Endodermal cell (in vitro differentiated cells): Measurements from ENCODE around the gene PHGDH. TPM values are rescaled to one million over a fixed set of nuclear protein-coding genes. Genes with fewer than 3 reads are reported as not detected.
"Not testable (repeated sequence)": the region's sequence is repeated elsewhere in the genome, so short reads cannot be mapped to it uniquely, and the experiment has no call there.

Source experiments
- DNase-seq: peaks from one replicate; pipeline ENCODE4 v3.0.0-alpha.2; 2017
- H3K27ac ChIP-seq: 2 replicates; pipeline ENCODE4 v1.5.1; 2013; ENCODE audit warnings: mild to moderate bottlenecking, low read depth, low read length, moderate library complexity
- H3K27me3 ChIP-seq: 2 replicates; pipeline ENCODE4 v1.6.1; 2013; ENCODE audit warnings: mild to moderate bottlenecking, low read length, moderate library complexity; ENCODE audit not compliant: insufficient read depth, control insufficient read depth, poor library complexity, severe bottlenecking
- H3K36me3 ChIP-seq: 2 replicates; pipeline ENCODE4 v1.7.0; 2013; ENCODE audit warnings: mild to moderate bottlenecking, low read length, moderate library complexity; ENCODE audit not compliant: control insufficient read depth, insufficient read depth
- H3K4me1 ChIP-seq: one replicate; pipeline ENCODE4 v1.7.0; 2013; ENCODE audit warnings: low read length; ENCODE audit not compliant: control insufficient read depth, insufficient read depth
- H3K4me3 ChIP-seq: 2 replicates; pipeline ENCODE4 v1.5.1; 2013; ENCODE audit warnings: mild to moderate bottlenecking, low read length, moderate library complexity
- H3K9ac ChIP-seq: 2 replicates; pipeline ENCODE4 v1.6.1; 2013; ENCODE audit warnings: mild to moderate bottlenecking, low read length, moderate library complexity; ENCODE audit not compliant: poor library complexity, severe bottlenecking; ENCODE audit errors: extremely low read depth
- H3K9me3 ChIP-seq: 2 replicates; pipeline ENCODE4 v1.6.1; 2013; ENCODE audit warnings: mild to moderate bottlenecking, low read length, moderate library complexity; ENCODE audit not compliant: control insufficient read depth
- H3K27ac Mint-ChIP-seq: 2 replicates; pipeline ENCODE4 v1.8.0; 2020; ENCODE audit warnings: mixed read lengths
- H3K27me3 Mint-ChIP-seq: 2 replicates; pipeline ENCODE4 v1.8.0; 2021; ENCODE audit warnings: mild to moderate bottlenecking, mixed read lengths; ENCODE audit not compliant: insufficient read depth
- H3K36me3 Mint-ChIP-seq: 2 replicates; pipeline ENCODE4 v1.8.0; 2020; ENCODE audit warnings: low read depth, mixed read lengths
- H3K4me1 Mint-ChIP-seq: 2 replicates; pipeline ENCODE4 v1.8.0; 2020; ENCODE audit warnings: mixed read lengths
- H3K4me3 Mint-ChIP-seq: 2 replicates; pipeline ENCODE4 v1.8.0; 2020; ENCODE audit warnings: mild to moderate bottlenecking, moderate library complexity, mixed read lengths
- H3K9me3 Mint-ChIP-seq: 2 replicates; pipeline ENCODE4 v1.8.0; 2020; ENCODE audit warnings: mild to moderate bottlenecking, mixed read lengths
- CTCF ChIP-seq: fragments of 200-600 bp; sonication (generic); conservative IDR thresholded peaks from 2 replicates; pipeline ENCODE4 v1.5.0; 2021; ENCODE audit warnings: antibody characterized with exemption, mild to moderate bottlenecking
- WGBS, 2 experiments: methylation state at CpG; one replicate each; pipeline versions ENCODE4 v1.1.5 to v1.1.7; 2013; ENCODE audit warnings: missing lambda C conversion rate in 2 of 2, mixed read lengths in 1 of 2; ENCODE audit not compliant: insufficient coverage in 1 of 2, insufficient read length in 1 of 2; 5-methylcytosine and 5-hydroxymethylcytosine counted together
- total RNA-seq, 2 donors: library from RNA; stranded (reverse); fragmentation: NEBNext Ultra II Directional in 1 of 2; extraction: Animal tissue kit (Norgen Biotek cat#: 25700) in 1 of 2; gene quantifications; 2 replicates in 1 of 2; 3 replicates in 1 of 2; pipeline ENCODE4 v1.2.1, GENCODE V29; 2021

Gene PHGDH
- total RNA-seq, 2 donors from 2014 or later, result 156 to 176 TPM

- Mint-ChIP-seq H3K27me3 (peaks cover 4% of the 10 kb centered on the region), H3K27ac (no peak overlapping the region), H3K9me3 (peaks cover 13% of the 10 kb centered on the region), H3K4me1 (peaks cover 25% of the 10 kb centered on the region), H3K4me3 (no peak overlapping the region), H3K36me3 (no peaks in the 10 kb centered on the region)
- H3K36me3 ChIP-seq, result no peaks in the 10 kb centered on the region
- no peak for TF ChIP-seq CTCF
- no peak for DNase-seq
- H3K4me1 ChIP-seq, result no peaks in the 10 kb centered on the region
- no peak overlapping the region for H3K4me3 ChIP-seq
- no peak overlapping the region for H3K27ac ChIP-seq
- no peaks in the 10 kb centered on the region for H3K27me3 ChIP-seq
- H3K9ac ChIP-seq, result no peak overlapping the region
- H3K9me3 ChIP-seq, result no peaks in the 10 kb centered on the region
These were observed 22.9 kb upstream of the PHGDH start for GRCh38 chr1:119688810-119689209.

GRCh38 chr1:119689511-119689910 is 22.2 kb upstream of the PHGDH start:
- DNase-seq, result no peak
- H3K27ac Mint-ChIP-seq, result no peak overlapping the region
- H3K4me1 Mint-ChIP-seq, result peaks cover 25% of the 10 kb centered on the region
- no peak overlapping the region for H3K4me3 Mint-ChIP-seq
- Histone ChIP-seq H3K9ac (no peak overlapping the region), H3K4me1 (no peaks in the 10 kb centered on the region), H3K36me3 (no peaks in the 10 kb centered on the region), H3K27ac (no peak overlapping the region), H3K4me3 (no peak overlapping the region), H3K27me3 (no peaks in the 10 kb centered on the region), H3K9me3 (no peaks in the 10 kb centered on the region)
- TF ChIP-seq CTCF, result no peak
- peaks cover 13% of the 10 kb centered on the region for H3K9me3 Mint-ChIP-seq
- H3K27me3 Mint-ChIP-seq, result peaks cover 4% of the 10 kb centered on the region
- H3K36me3 Mint-ChIP-seq, result no peaks in the 10 kb centered on the region

- not testable (repeated sequence) for H3K27ac ChIP-seq, H3K9ac ChIP-seq, H3K27ac Mint-ChIP-seq, H3K27me3 ChIP-seq, H3K36me3 ChIP-seq, H3K27me3 Mint-ChIP-seq, H3K4me3 Mint-ChIP-seq, H3K36me3 Mint-ChIP-seq, H3K4me3 ChIP-seq, H3K4me1 Mint-ChIP-seq, H3K4me1 ChIP-seq, DNase-seq
- peaks cover 25% of the 10 kb centered on the region for H3K9me3 Mint-ChIP-seq
- 79 to 87% methylated on average over 3 to 4 of the region's 4 CpGs for WGBS, 2 experiments
- peaks cover 19% of the 10 kb centered on the region for H3K9me3 ChIP-seq
These were observed 14.9 kb upstream of the PHGDH start for GRCh38 chr1:119696863-119697262.

- H3K4me1 Mint-ChIP-seq, result no peaks in the 10 kb centered on the region
- H3K36me3 Mint-ChIP-seq, result peaks cover 2% of the 10 kb centered on the region
- H3K4me3 Mint-ChIP-seq, result no peak overlapping the region
- TF ChIP-seq CTCF, result no peak
- peaks cover 7% of the 10 kb centered on the region for H3K27me3 Mint-ChIP-seq
- Histone ChIP-seq H3K4me3 (no peak overlapping the region), H3K27ac (no peak overlapping the region), H3K36me3 (no peaks in the 10 kb centered on the region), H3K4me1 (no peaks in the 10 kb centered on the region), H3K9me3 (peaks cover 26% of the 10 kb centered on the region), H3K9ac (no peak overlapping the region), H3K27me3 (no peaks in the 10 kb centered on the region)
- no peak overlapping the region for H3K27ac Mint-ChIP-seq
- WGBS, 2 experiments, result 86 to 100% methylated on average over 2 to 3 of the region's 3 CpGs
- H3K9me3 Mint-ChIP-seq, result peaks cover 27% of the 10 kb centered on the region
- DNase-seq, result no peak
These were observed 14.1 kb upstream of the PHGDH start for GRCh38 chr1:119697598-119697997.
